PC-9 (cell line): Measurements from ENCODE around the gene RRAGC.

Source experiments
- EZH2 ChIP-seq: fragments of 200-600 bp; sonication (generic); IDR thresholded peaks from 2 replicates; pipeline ENCODE4 v1.8.0; 2017; ENCODE audit warnings: antibody characterized with exemption, low read depth
- TF ChIP-seq, protein P1 (sequence below): fragments of 200-600 bp; sonication (generic); conservative IDR thresholded peaks from 2 replicates; pipeline ENCODE4 v1.6.1; 2017; ENCODE audit warnings: mixed run types, antibody characterized with exemption, mild to moderate bottlenecking, moderate library complexity

DNA sequence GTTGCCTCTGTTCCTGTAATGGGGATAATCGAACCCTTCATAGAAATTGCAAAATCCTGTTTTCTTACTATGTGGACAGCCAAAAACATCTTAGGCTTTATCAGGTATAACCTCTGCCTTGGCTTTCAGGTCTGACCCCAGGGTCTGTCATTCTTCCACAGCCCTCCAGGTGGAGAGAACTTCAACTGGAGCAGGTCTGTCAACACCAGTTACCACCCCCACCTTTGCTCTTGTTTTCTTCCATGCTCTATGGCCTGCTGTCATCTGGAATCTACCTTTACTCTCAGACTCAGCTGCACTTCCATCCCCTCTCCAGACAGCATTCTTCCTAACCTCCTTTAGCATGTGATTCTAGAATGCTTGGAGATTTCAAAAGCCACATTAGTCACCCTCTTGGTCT, 32.2 kb upstream of the RRAGC start:
- TF ChIP-seq, protein P1, sequence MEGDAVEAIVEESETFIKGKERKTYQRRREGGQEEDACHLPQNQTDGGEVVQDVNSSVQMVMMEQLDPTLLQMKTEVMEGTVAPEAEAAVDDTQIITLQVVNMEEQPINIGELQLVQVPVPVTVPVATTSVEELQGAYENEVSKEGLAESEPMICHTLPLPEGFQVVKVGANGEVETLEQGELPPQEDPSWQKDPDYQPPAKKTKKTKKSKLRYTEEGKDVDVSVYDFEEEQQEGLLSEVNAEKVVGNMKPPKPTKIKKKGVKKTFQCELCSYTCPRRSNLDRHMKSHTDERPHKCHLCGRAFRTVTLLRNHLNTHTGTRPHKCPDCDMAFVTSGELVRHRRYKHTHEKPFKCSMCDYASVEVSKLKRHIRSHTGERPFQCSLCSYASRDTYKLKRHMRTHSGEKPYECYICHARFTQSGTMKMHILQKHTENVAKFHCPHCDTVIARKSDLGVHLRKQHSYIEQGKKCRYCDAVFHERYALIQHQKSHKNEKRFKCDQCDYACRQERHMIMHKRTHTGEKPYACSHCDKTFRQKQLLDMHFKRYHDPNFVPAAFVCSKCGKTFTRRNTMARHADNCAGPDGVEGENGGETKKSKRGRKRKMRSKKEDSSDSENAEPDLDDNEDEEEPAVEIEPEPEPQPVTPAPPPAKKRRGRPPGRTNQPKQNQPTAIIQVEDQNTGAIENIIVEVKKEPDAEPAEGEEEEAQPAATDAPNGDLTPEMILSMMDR, result no peak
- TF ChIP-seq EZH2, result no peak
